Panc1 (cell line): ENCODE data around the gene LMO1. TPM values are rescaled to one million over a fixed set of nuclear protein-coding genes. Genes with fewer than 3 reads are reported as not detected.

Source experiments
- ATAC-seq: fragments of 200-7000 bp; cut with Tn5 transposase; 2 replicates; pipeline ENCODE4 v1.9.1; 2020; ENCODE audit warnings: mild to moderate bottlenecking, moderate library complexity
- BruUV-seq: library from RNA; stranded (reverse); fragments of 400-500 nt; replicated peaks from 2 replicates; lab custom pipeline; 2021; lab: Mats Ljungman, UMichigan
- CTCF ChIA-PET: fragments of 300-600 bp; sonication (Branson Sonifier 250); formaldehyde crosslinking; loops from one replicate; lab custom pipeline; 2022; ENCODE audit warnings: antibody characterized with exemption; lab: Charles Lee
- POLR2A ChIA-PET: fragments of 300-600 bp; sonication (Branson Sonifier 250); formaldehyde crosslinking; loops from one replicate; lab custom pipeline; 2022; ENCODE audit warnings: antibody characterized with exemption; lab: Charles Lee
- DNase-seq: peaks from one replicate; pipeline ENCODE4 v3.0.0-alpha.2; 2010; ENCODE audit warnings: low read depth, low spot score
- H3K27ac ChIP-seq: 2 replicates; pipeline ENCODE4 v1.5.1; 2011; ENCODE audit warnings: mild to moderate bottlenecking, low read length, inconsistent platforms
- H3K27me3 ChIP-seq: fragments of 200-500 bp; sonication (Bioruptor generic); 2 replicates; pipeline ENCODE4 v1.6.0; 2014; ENCODE audit warnings: low read length, inconsistent platforms; ENCODE audit not compliant: control insufficient read depth, insufficient read depth
- H3K36me3 ChIP-seq: fragments of 200-500 bp; sonication (Bioruptor generic); 2 replicates; pipeline ENCODE4 v1.5.1; 2014; ENCODE audit warnings: inconsistent platforms, mild to moderate bottlenecking, low read length, moderate library complexity; ENCODE audit not compliant: control insufficient read depth, insufficient read depth
- H3K4me1 ChIP-seq: 2 replicates; pipeline ENCODE4 v1.5.1; 2011; ENCODE audit warnings: inconsistent platforms, mild to moderate bottlenecking, low read length, moderate library complexity; ENCODE audit not compliant: control insufficient read depth, insufficient read depth
- H3K4me3 ChIP-seq, 2 experiments: 2 replicates each; pipeline ENCODE4 v1.5.1; 2011 to 2012; ENCODE audit warnings: low read depth in 2 of 2, low read length in 2 of 2, mild to moderate bottlenecking in 2 of 2, inconsistent platforms in 1 of 2, moderate library complexity in 1 of 2
- H3K9me3 ChIP-seq: fragments of 200-500 bp; sonication (Bioruptor generic); 2 replicates; pipeline ENCODE4 v1.5.1; 2014; ENCODE audit warnings: low read depth, mild to moderate bottlenecking, inconsistent platforms, low read length, moderate library complexity; ENCODE audit not compliant: control insufficient read depth, insufficient read depth
- CTCF ChIP-seq: fragments of 450-650 bp; IDR thresholded peaks from 2 replicates; pipeline ENCODE4 v1.5.1; 2017; ENCODE audit warnings: mild to moderate bottlenecking
- POLR2AphosphoS5 ChIP-seq: IDR thresholded peaks from 2 replicates; pipeline ENCODE4 v1.6.1; 2012; ENCODE audit warnings: mild to moderate bottlenecking, low read depth, low read length, moderate library complexity
- SIN3A ChIP-seq: IDR thresholded peaks from 2 replicates; pipeline ENCODE4 v1.6.1; 2012; ENCODE audit warnings: low read depth, mild to moderate bottlenecking, low read length, moderate library complexity, borderline replicate concordance; ENCODE audit not compliant: insufficient read depth
- TCF7L2 ChIP-seq: IDR thresholded peaks from 2 replicates; pipeline ENCODE4 v1.6.1; 2011; ENCODE audit warnings: mild to moderate bottlenecking, low read depth, low read length, inconsistent platforms
- in situ Hi-C: cut with HindIII; loops from 2 replicates; pipeline ENCODE4 v1.10.0; 2016; ENCODE audit warnings: low sequenced_read_pairs, low pct_unique_long_range_greater_than_20kb
- intact Hi-C: fragments of 100-400 bp; cut with micrococcal nuclease; formaldehyde crosslinking; loops from one replicate; pipeline ENCODE4 v1.10.0; 2022; ENCODE audit not compliant: unreplicated experiment
- total RNA-seq: library from RNA; stranded (reverse); gene quantifications from one replicate; pipeline ENCODE4 v1.2.1, GENCODE V29; 2021; ENCODE audit not compliant: unreplicated experiment
- TF ChIP-seq, protein P1 (sequence below), 2 experiments: IDR thresholded peaks; 2 replicates each; pipeline ENCODE4 v1.6.1; 2011 to 2012; ENCODE audit warnings: low read depth in 2 of 2, control low read depth in 1 of 2, low read length in 1 of 2, mild to moderate bottlenecking in 1 of 2, moderate library complexity in 1 of 2; ENCODE audit not compliant: insufficient read depth in 1 of 2

Gene LMO1
- total RNA-seq, 1 experiment from 2014 or later, result not detected

GRCh38 chr11:8273287-8273686 is 9.6 kb upstream of the LMO1 start:
- DNase-seq, result no peak
- CTCF ChIA-PET, result no interaction called here
- Histone ChIP-seq H3K9me3 (no peaks in the 10 kb centered on the region), H3K27me3 (peaks cover 64% of the 10 kb centered on the region), H3K4me1 (peaks cover 3% of the 10 kb centered on the region; the same call in 1 of the 2 replicates), H3K36me3 (no peaks in the 10 kb centered on the region), H3K27ac (no peak overlapping the region), H3K4me3 (no peak overlapping the region)
- BruUV-seq, result no TSS peak
- TF ChIP-seq SIN3A, result no peak
- no peak for TF ChIP-seq TCF7L2
- no peak for TF ChIP-seq CTCF
- TF ChIP-seq, protein P1, sequence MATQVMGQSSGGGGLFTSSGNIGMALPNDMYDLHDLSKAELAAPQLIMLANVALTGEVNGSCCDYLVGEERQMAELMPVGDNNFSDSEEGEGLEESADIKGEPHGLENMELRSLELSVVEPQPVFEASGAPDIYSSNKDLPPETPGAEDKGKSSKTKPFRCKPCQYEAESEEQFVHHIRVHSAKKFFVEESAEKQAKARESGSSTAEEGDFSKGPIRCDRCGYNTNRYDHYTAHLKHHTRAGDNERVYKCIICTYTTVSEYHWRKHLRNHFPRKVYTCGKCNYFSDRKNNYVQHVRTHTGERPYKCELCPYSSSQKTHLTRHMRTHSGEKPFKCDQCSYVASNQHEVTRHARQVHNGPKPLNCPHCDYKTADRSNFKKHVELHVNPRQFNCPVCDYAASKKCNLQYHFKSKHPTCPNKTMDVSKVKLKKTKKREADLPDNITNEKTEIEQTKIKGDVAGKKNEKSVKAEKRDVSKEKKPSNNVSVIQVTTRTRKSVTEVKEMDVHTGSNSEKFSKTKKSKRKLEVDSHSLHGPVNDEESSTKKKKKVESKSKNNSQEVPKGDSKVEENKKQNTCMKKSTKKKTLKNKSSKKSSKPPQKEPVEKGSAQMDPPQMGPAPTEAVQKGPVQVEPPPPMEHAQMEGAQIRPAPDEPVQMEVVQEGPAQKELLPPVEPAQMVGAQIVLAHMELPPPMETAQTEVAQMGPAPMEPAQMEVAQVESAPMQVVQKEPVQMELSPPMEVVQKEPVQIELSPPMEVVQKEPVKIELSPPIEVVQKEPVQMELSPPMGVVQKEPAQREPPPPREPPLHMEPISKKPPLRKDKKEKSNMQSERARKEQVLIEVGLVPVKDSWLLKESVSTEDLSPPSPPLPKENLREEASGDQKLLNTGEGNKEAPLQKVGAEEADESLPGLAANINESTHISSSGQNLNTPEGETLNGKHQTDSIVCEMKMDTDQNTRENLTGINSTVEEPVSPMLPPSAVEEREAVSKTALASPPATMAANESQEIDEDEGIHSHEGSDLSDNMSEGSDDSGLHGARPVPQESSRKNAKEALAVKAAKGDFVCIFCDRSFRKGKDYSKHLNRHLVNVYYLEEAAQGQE (IDR thresholded peaks at IDR 0.05; ENCODE audit: insufficient read depth in 1 of 2, low read depth in 2 of 2, low read length in 1 of 2), result no peak
- no peak for TF ChIP-seq POLR2AphosphoS5
- POLR2A ChIA-PET, result no interaction called here
- no peak for ATAC-seq
- intact Hi-C loops, result no loop called here
- in situ Hi-C loops, result no loop called here

DNA sequence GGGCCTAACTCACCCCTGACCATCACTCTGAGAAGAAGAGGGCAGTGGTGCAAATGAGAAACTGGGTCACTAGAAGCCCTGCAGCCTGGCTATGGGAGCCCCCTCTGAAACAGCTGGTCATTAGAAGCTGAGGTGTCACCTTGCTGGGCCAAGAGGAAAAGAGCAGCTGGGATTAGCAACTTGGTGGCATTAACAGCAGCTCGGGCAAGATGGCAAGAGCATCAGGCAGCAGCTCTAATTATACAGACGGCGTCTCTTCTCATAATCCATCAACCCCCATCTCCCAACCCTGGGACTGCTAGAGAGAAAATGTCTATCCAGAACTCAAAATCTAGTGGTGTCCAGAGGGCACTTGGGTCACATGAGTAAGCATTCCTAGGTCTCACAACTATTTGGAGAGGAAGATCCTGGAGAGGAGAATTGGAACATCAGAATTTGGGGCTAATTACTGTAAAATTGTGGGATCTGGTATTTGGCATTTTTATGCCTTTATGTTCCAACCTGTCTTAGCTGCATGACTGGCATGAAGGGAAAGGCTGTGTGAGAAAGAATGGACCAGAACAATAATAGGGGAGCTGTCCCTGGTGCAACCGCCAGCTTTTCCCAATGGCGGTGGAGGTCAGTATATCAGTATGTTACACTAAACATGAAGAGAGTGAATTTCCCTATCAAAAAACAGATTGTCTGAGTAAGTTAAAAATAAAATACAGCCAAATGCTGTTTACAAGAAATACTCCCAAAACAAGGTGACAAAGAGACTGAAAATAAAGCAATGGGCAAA is 7.6 kb upstream of the LMO1 start:
- ChIA-PET POLR2A (no interaction called here), CTCF (no interaction called here)
- peaks cover 68% of the 10 kb centered on the region for H3K27me3 ChIP-seq
- TF ChIP-seq, protein P1 (IDR thresholded peaks at IDR 0.05; ENCODE audit: insufficient read depth in 1 of 2, low read depth in 2 of 2, low read length in 1 of 2), result no peak
- TF ChIP-seq TCF7L2, result no peak
- TF ChIP-seq SIN3A, result no peak
- TF ChIP-seq CTCF, result no peak
- TF ChIP-seq POLR2AphosphoS5, result no peak
- intact Hi-C loops, result no loop called here
- in situ Hi-C loops, result no loop called here
- DNase-seq, result no peak
- H3K4me3 ChIP-seq, result no peak overlapping the region
- no TSS peak for BruUV-seq
- no peak for ATAC-seq
- H3K4me1 ChIP-seq, result peaks cover 3% of the 10 kb centered on the region; the same call in 1 of the 2 replicates
- no peaks in the 10 kb centered on the region for H3K36me3 ChIP-seq
- H3K9me3 ChIP-seq, result no peaks in the 10 kb centered on the region
- no peak overlapping the region for H3K27ac ChIP-seq
